HEK293T (cell line): ENCODE results near the gene PRKAG3.

Experiments
- FOXM1 ChIP-seq: fragments of 450-650 bp; IDR thresholded peaks from 2 replicates; pipeline ENCODE4 v1.6.1; 2017; ENCODE audit warnings: mild to moderate bottlenecking, borderline replicate concordance
- HDGF ChIP-seq: fragments of 450-650 bp; IDR thresholded peaks from 2 replicates; pipeline ENCODE4 v1.6.1; 2017; ENCODE audit warnings: antibody characterized with exemption, borderline replicate concordance
- SP1 ChIP-seq: fragments of 450-650 bp; IDR thresholded peaks from 2 replicates; pipeline ENCODE4 v1.6.1; 2017
- TF ChIP-seq, protein P1 (sequence below): fragments of 450-650 bp; IDR thresholded peaks from 2 replicates; pipeline ENCODE4 v1.6.1; 2016

DNA sequence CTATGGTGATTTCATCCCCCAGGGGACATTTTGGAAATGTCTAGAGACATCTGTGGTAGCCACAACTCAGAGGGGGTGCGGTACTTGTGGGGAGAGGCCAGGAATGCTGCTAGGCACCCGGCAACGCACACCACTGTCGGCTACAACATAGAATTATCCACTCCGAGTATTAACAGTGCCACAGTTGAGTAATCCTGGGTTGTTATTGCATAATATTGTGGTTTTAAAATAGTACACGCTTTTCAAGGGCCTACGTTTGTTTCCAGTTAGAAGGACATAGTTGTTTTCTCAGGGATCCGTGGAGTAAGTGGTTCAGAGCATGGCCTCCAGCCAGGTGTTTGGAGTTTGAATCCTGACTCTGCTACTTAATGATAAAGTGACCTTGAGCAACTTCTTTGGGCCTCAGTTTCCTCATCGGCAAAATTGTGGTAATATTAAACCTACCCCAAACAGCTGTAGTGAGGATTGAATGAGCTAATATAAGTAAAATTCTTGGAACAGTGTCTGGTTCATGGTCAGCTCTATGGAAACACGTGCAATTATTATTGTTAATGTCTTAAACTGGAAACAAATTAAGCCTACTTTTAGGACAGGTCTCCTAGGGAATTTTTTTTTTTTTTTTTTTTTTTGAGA is 25.1 kb downstream of the PRKAG3 start:
- TF ChIP-seq, protein P1, sequence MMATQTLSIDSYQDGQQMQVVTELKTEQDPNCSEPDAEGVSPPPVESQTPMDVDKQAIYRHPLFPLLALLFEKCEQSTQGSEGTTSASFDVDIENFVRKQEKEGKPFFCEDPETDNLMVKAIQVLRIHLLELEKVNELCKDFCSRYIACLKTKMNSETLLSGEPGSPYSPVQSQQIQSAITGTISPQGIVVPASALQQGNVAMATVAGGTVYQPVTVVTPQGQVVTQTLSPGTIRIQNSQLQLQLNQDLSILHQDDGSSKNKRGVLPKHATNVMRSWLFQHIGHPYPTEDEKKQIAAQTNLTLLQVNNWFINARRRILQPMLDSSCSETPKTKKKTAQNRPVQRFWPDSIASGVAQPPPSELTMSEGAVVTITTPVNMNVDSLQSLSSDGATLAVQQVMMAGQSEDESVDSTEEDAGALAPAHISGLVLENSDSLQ, result no peak
- TF ChIP-seq HDGF (no peak), FOXM1 (no peak), SP1 (no peak)
